ENCODE results near the gene SYT1.

Gene SYT1

DNA sequence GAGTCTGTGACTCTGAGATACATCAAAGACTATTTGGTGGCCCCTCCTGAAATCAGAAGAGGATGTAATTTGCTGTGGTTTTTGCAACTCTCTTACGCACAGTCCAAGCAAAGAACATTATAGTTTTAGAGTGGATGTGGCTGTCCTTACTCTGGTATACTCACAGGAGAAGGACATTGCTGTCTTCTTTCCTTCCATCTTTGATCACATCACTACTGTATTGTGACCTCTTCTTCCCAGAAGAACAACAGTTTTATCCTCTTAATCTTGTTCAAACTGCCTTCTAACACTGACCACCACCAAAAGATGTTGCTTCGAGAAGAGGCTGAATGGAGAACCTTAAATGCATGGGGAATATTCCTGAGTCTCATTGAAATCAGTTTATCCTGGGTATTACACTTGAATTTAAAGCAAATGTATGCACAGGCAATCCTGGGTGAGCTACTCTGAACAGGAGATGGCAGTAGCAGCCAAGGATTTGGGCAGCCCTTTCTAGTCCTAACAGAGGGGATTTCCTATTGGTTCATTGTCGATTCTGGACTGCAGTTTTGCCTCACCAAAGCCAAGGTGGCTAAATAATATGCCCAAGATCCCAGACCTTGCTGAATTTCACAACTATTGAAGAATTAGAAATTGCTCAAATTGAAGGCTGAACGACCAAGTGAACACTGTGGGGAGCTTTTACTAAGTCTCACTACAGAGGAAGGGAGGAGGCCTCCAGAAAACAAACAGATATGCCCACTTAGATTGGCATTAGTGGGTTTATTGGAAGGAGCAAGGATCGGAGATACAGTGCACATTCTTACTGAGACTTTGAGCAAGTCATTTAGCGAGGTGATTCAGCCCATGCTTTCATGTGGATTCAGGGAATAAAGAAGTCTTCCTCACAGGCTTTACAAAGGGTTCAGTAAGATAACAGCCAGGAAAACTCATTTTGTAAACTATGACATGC is 543.4 kb downstream of the SYT1 start:
- DNase-seq (ENCODE audit: low spot score in 2 of 2) (no peak), ATAC-seq (replicated peaks; ENCODE audit: extremely low read depth, poor library complexity, severe bottlenecking) (no peak)
- no peaks in the 10 kb centered on the region for H3K9me3 Mint-ChIP-seq
- H3K4me1 Mint-ChIP-seq: no peaks in the 10 kb centered on the region
- no peaks in the 10 kb centered on the region for H3K27me3 Mint-ChIP-seq
- H3K27ac Mint-ChIP-seq (ENCODE audit: low read depth): no peak overlapping the region
- no peak overlapping the region for H3K4me3 Mint-ChIP-seq
- H3K36me3 Mint-ChIP-seq (ENCODE audit: insufficient read depth): no peaks in the 10 kb centered on the region

DNA sequence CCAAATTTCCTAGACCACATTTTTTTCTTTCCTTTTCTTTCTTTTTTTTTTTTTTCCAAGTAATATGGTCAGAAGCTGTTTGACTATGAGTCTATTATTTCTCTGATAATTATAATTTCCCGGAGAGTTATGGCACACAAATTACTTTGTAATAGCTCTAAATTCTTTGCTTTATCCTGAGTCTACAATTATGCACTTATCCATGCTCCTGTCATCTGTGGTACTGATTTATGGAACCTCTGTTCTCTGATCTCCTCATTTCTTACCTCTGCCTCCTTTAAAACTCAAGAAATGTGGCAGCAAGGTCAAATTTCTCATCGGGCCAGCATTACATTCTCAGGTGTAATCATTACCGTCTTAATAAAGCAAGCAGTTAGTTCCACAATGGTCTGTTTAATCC is 544.1 kb downstream of the SYT1 start:
- Mint-ChIP-seq H3K27ac (ENCODE audit: low read depth) (no peak overlapping the region), H3K9me3 (no peaks in the 10 kb centered on the region), H3K4me1 (no peaks in the 10 kb centered on the region)

DNA sequence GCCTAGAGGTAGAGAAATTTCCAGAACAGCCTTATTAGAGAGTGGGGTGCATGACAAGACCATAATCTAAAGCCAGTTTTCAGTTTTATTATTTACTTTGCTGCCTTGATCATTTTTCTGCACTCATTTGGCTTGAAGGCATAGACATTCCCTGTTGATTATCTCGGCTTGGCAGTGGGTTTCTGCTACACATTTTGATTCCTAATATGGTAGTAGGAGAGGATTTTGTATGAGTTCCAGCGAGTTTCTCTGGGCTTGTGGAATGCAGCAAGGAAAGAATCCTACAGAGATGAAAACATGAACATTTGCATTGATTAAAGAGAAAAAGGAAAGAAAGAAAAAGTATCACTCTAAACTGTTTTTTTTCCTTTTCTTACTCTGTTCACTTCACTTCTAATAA is 545.0 kb downstream of the SYT1 start:
- ATAC-seq (replicated peaks; ENCODE audit: extremely low read depth, poor library complexity, severe bottlenecking): no peak
- H3K4me3 Mint-ChIP-seq: no peak overlapping the region
- H3K9me3 Mint-ChIP-seq: no peaks in the 10 kb centered on the region

More for the DNA sequence above, 544.1 kb downstream of the SYT1 start:
- H3K36me3 Mint-ChIP-seq (ENCODE audit: insufficient read depth): no peaks in the 10 kb centered on the region
- DNase-seq (ENCODE audit: low spot score in 2 of 2) (no peak), ATAC-seq (replicated peaks; ENCODE audit: extremely low read depth, poor library complexity, severe bottlenecking) (no peak)
- no peak overlapping the region for H3K4me3 Mint-ChIP-seq
- no peaks in the 10 kb centered on the region for H3K27me3 Mint-ChIP-seq

DNA sequence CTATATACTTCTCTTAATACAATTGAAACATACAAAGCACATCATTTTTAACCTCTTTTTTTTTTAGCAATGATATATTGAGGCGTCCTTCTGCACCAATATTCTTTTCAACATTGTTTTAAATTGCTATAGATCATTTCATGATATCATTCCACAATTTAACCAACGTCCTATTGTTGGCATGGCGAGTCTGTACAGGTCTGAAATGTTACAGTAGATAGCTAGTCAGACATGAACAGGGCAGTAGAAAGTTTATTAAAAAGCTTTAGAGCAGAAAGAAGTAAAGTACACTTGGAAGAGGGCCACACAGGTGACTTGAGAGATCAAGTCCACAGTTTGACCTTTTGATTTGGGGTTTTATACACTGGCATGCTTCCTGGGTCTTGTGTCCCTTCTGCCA is 547.2 kb downstream of the SYT1 start:
- Mint-ChIP-seq H3K9me3 (no peaks in the 10 kb centered on the region), H3K27ac (ENCODE audit: low read depth) (no peak overlapping the region), H3K36me3 (ENCODE audit: insufficient read depth) (no peaks in the 10 kb centered on the region), H3K27me3 (no peaks in the 10 kb centered on the region), H3K4me3 (no peak overlapping the region), H3K4me1 (no peaks in the 10 kb centered on the region)
- ATAC-seq (replicated peaks; ENCODE audit: extremely low read depth, poor library complexity, severe bottlenecking) (no peak), DNase-seq (ENCODE audit: low spot score in 2 of 2) (no peak)

More for the DNA sequence above, 545.0 kb downstream of the SYT1 start:
- Mint-ChIP-seq H3K36me3 (ENCODE audit: insufficient read depth) (no peaks in the 10 kb centered on the region), H3K27me3 (no peaks in the 10 kb centered on the region), H3K27ac (ENCODE audit: low read depth) (no peak overlapping the region), H3K4me1 (no peaks in the 10 kb centered on the region)
- no peak for DNase-seq (ENCODE audit: low spot score in 2 of 2)

DNA sequence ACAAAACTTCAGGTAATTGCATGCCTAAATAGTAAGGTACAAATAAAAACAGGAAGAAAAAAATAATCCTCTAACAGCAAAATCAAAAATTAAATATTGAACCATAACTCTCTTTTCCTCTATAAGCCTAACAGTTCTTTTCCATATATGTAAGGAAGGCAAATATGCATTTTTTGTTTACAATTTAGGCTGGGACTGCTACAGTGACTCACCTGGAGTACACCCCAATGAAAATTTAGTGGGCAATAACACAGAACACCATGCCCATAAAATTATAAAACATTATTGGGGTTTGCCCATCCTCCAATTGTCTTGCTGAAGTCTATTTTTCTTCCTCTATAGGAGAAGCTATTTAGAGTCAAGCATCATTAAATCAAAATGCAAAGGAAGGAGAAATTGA is 549.2 kb downstream of the SYT1 start:
- DNase-seq (ENCODE audit: low spot score in 2 of 2): no peak
- ATAC-seq (replicated peaks; ENCODE audit: extremely low read depth, poor library complexity, severe bottlenecking): no peak
- Mint-ChIP-seq H3K4me1 (no peaks in the 10 kb centered on the region), H3K36me3 (ENCODE audit: insufficient read depth) (no peaks in the 10 kb centered on the region), H3K9me3 (no peaks in the 10 kb centered on the region), H3K27ac (ENCODE audit: low read depth) (no peak overlapping the region), H3K27me3 (no peaks in the 10 kb centered on the region), H3K4me3 (no peak overlapping the region)

DNA sequence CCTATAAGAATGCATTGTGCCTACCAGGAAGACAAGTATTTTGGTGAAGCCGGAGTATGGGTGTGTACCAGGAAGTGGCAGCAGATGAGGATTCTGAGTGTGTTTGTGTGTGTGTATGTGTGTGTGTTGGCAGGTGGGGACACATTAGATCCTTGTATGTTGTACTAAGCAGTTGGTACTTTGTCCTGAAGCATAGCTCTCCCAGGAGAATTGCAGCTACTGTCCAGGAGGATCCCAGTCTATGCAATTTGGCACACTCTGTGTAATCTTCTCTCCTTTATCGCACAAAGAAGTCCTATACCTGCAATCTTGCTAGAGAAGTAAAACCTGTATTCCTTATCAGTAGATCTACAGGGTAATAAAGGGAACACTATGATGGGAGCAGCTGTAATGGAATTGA is 549.7 kb downstream of the SYT1 start:
- Mint-ChIP-seq H3K9me3 (no peaks in the 10 kb centered on the region), H3K27me3 (no peaks in the 10 kb centered on the region), H3K36me3 (ENCODE audit: insufficient read depth) (no peaks in the 10 kb centered on the region), H3K4me1 (no peaks in the 10 kb centered on the region), H3K4me3 (no peak overlapping the region), H3K27ac (ENCODE audit: low read depth) (no peak overlapping the region)
- no peak for ATAC-seq (replicated peaks; ENCODE audit: extremely low read depth, poor library complexity, severe bottlenecking)
- DNase-seq (ENCODE audit: low spot score in 2 of 2): no peak

DNA sequence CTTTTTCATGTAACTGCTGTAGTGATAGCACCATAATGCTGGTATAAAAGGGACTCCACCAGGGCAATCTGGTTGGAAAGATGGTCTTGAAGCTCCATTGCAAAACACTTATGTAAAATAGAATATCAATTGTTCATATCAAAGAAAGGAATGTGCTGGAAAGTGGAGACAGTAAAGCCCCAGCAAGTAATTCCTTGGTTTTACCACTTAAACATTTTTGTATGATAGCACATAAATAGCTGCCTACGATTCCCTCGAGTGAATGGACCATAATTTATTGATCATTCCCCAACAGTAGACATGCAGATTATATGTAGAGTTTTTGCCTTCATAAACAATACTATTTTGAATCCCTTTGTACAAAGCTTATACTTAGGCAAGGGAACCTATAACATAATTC is 550.7 kb downstream of the SYT1 start:
- Mint-ChIP-seq H3K4me1 (no peaks in the 10 kb centered on the region), H3K9me3 (no peaks in the 10 kb centered on the region), H3K4me3 (no peak overlapping the region), H3K27ac (ENCODE audit: low read depth) (no peak overlapping the region), H3K27me3 (no peaks in the 10 kb centered on the region), H3K36me3 (ENCODE audit: insufficient read depth) (no peaks in the 10 kb centered on the region)
- no peak for DNase-seq (ENCODE audit: low spot score in 2 of 2)
- ATAC-seq (replicated peaks; ENCODE audit: extremely low read depth, poor library complexity, severe bottlenecking): no peak

DNA sequence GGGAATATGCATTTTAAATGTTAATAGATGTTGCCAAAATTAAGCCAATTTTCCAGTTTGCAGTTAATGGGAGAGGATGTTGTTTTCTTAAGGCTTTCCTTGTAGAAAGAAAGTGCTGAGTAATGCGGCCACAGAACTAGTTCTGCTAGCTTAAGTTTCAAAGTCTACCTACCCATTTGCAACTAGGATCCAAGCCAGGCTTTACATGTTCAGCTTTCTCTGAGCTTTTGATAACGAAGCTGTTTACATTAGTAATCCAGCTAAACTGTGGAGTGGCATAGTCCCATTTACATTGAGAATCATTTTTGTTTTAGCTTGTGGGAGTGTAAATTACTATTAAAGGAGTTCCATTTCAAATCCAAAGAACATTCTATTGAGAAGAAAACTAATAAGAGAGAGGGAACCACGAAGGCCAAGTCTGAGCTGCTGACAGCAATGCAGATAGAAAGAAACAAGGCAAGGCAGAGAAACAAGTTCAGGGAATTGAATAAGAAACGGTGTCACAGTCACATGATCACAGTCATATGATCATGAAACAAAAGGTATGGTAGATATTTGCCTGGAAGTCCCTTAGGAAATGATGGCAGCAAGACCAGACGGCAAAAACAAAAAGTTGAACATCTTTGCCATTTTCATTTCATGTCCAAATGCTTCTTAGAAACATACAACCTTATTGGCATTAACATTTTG is 551.3 kb downstream of the SYT1 start:
- no peaks in the 10 kb centered on the region for H3K36me3 Mint-ChIP-seq (ENCODE audit: insufficient read depth)
- no peaks in the 10 kb centered on the region for H3K9me3 Mint-ChIP-seq
- H3K4me3 Mint-ChIP-seq: no peak overlapping the region
- ATAC-seq (replicated peaks; ENCODE audit: extremely low read depth, poor library complexity, severe bottlenecking) (no peak), DNase-seq (ENCODE audit: low spot score in 2 of 2) (no peak)
- no peak overlapping the region for H3K27ac Mint-ChIP-seq (ENCODE audit: low read depth)
- no peaks in the 10 kb centered on the region for H3K4me1 Mint-ChIP-seq
- no peaks in the 10 kb centered on the region for H3K27me3 Mint-ChIP-seq

DNA sequence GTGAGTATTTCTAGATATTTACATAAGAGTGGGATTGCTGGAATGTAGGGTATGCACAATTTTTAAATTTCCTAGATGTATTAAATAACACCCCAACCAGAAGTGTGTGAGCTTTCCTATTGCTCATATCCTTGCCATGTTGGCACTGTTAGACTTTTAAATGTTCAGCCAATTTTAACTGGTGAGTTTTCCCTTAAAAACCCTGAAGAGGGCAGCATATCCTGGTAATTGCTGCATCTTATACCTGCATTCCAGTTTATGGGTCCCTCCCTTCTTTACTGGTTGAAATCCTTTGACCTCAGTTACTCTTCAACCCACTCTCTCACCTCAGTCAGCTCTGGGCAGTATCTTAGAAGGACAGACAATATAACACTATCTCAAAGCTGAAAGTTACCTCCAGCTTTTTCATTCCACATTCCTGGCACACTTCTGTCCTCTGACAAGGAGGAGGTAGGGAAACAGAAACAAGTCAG is 555.6 kb downstream of the SYT1 start:
- DNase-seq (ENCODE audit: low spot score in 2 of 2) (no peak), ATAC-seq (replicated peaks; ENCODE audit: extremely low read depth, poor library complexity, severe bottlenecking) (no peak)
- H3K27me3 Mint-ChIP-seq: no peaks in the 10 kb centered on the region
- H3K27ac Mint-ChIP-seq (ENCODE audit: low read depth): no peak overlapping the region
- H3K36me3 Mint-ChIP-seq (ENCODE audit: insufficient read depth): no peaks in the 10 kb centered on the region
- H3K9me3 Mint-ChIP-seq: peaks cover 7% of the 10 kb centered on the region
- H3K4me3 Mint-ChIP-seq: no peak overlapping the region
- no peaks in the 10 kb centered on the region for H3K4me1 Mint-ChIP-seq

DNA sequence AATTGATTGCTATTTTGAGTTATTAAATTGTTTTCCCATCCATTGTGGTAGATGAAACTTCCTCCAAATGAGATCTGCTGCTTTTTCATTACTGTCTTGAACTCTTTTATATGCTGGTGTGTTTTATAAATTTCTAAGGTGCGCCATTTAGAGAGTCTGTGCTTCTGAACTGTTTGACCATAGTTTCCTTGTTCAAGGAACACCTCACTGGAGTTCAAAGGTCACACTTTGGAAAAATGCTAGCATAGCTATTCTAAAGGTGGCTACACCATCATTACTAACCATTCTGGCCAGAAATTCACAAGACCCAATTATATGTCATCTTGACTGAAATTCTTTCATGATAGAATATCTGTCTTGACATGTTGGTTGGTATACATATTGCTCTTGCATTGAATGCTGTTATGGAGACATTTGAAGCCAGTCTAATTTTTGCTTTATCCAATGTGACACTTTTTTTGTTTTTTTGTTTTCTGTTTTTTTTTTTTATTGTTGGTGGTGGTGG is 556.7 kb downstream of the SYT1 start:
- DNase-seq (ENCODE audit: low spot score in 2 of 2) (no peak), ATAC-seq (replicated peaks; ENCODE audit: extremely low read depth, poor library complexity, severe bottlenecking) (no peak)
- Mint-ChIP-seq H3K36me3 (ENCODE audit: insufficient read depth) (no peaks in the 10 kb centered on the region), H3K9me3 (peaks cover 7% of the 10 kb centered on the region), H3K4me1 (no peaks in the 10 kb centered on the region), H3K27ac (ENCODE audit: low read depth) (no peak overlapping the region), H3K27me3 (no peaks in the 10 kb centered on the region), H3K4me3 (no peak overlapping the region)

DNA sequence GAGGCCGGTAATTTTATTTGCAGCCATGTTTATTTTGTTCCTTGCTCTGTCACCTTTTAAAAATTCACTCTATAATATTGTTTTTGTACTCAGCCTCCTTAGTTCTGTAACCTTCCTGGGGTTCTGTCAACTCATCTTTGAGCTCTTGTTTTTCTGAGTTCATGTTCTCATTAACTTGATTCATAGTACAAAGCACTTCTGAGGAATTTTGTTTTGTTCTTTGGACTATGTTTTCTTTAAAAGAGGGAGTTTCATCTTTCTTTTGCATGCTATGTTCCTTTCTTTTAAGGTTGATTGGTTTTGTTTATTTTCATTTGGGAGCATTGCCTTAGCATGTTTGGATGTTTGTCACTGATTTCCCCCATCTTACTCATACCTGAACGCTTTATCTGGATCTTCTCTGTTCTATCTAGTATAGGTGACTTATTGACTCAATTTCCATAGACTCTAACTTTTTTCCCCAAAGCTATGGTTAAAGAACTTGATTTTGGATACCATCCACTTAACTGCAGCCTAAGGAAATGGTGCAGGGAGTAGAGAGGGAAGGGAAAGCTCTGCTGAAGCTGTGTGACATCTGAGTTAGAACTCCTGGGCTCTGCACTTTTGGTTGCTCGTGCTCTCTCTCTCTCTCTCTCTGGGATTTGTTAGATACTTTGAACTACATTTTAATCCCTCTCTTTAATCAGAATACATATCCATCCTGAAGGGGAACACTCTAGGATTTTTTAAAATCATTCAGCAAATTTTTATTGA is 557.7 kb downstream of the SYT1 start:
- Mint-ChIP-seq H3K4me3 (no peak overlapping the region), H3K4me1 (no peaks in the 10 kb centered on the region), H3K27ac (ENCODE audit: low read depth) (no peak overlapping the region), H3K27me3 (no peaks in the 10 kb centered on the region), H3K9me3 (peaks cover 10% of the 10 kb centered on the region), H3K36me3 (ENCODE audit: insufficient read depth) (no peaks in the 10 kb centered on the region)
- ATAC-seq (replicated peaks; ENCODE audit: extremely low read depth, poor library complexity, severe bottlenecking) (no peak), DNase-seq (ENCODE audit: low spot score in 2 of 2) (no peak)

DNA sequence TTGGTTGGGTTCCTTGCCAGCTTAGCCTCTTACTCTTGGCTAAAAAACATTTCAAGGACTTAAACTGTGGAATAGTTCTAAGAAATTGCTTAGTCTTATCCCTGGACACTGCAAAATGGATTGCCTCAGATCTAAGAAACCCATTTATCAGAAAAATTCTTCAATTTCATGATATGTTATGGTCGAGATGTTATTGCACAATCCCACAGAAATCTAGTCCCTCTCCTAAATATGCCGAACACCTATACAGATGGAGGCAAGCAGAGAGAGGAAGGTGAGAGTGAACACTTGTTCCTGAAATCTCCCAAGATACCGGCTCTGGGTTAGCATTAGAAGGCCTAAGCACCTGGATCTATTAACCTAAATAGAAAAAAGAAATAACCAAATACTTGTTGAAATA is 559.0 kb downstream of the SYT1 start:
- H3K27me3 Mint-ChIP-seq: no peaks in the 10 kb centered on the region
- H3K9me3 Mint-ChIP-seq: peaks cover 10% of the 10 kb centered on the region
- ATAC-seq (replicated peaks; ENCODE audit: extremely low read depth, poor library complexity, severe bottlenecking) (no peak), DNase-seq (ENCODE audit: low spot score in 2 of 2) (no peak)
- no peak overlapping the region for H3K27ac Mint-ChIP-seq (ENCODE audit: low read depth)
- no peak overlapping the region for H3K4me3 Mint-ChIP-seq
- H3K36me3 Mint-ChIP-seq (ENCODE audit: insufficient read depth): no peaks in the 10 kb centered on the region
- H3K4me1 Mint-ChIP-seq: no peaks in the 10 kb centered on the region

Data from central memory CD8-positive, alpha-beta T cell (primary cell).